Activated T-helper 1 cell treated with anti-CD3 and anti-CD28 coated beads, Interleukin-12 subunit alpha, Interleukin-12 subunit beta, Interleukin-2, Interleukin-4 antibody, amounts not matched to agents 30 ng/mL and 10 ng/mL and 1 ng/mL, durations not matched to agents 14 hours and 24 hours and 36 hours (primary cell): ENCODE measurements around the gene RUNX3. TPM values are rescaled to one million over a fixed set of nuclear protein-coding genes. Genes with fewer than 3 reads are reported as not detected.
A peak's percentile ranks its signal among the peaks of the same experiment; 100 is the strongest.

Source experiments
- DNase-seq: peaks from one replicate; pipeline ENCODE4 v3.0.0; 2021; ENCODE audit warnings: low spot score
- H3K27ac Mint-ChIP-seq: one replicate; pipeline ENCODE4 v1.8.0; 2021; ENCODE audit warnings: mild to moderate bottlenecking, mixed read lengths
- H3K27me3 Mint-ChIP-seq: one replicate; pipeline ENCODE4 v1.8.0; 2022; ENCODE audit warnings: mild to moderate bottlenecking, moderate library complexity, mixed read lengths; ENCODE audit not compliant: insufficient read depth
- H3K36me3 Mint-ChIP-seq: one replicate; pipeline ENCODE4 v1.8.0; 2021; ENCODE audit warnings: low read depth, mixed read lengths
- H3K4me1 Mint-ChIP-seq: one replicate; pipeline ENCODE4 v1.8.0; 2021; ENCODE audit warnings: low read depth, mixed read lengths
- H3K4me3 Mint-ChIP-seq: one replicate; pipeline ENCODE4 v1.8.0; 2021; ENCODE audit warnings: mild to moderate bottlenecking, moderate library complexity, mixed read lengths
- H3K9me3 Mint-ChIP-seq: one replicate; pipeline ENCODE4 v1.8.0; 2021; ENCODE audit warnings: mixed read lengths
- intact Hi-C: fragments of 100-400 bp; cut with micrococcal nuclease; formaldehyde crosslinking; loops from one replicate; pipeline ENCODE4 v1.15.1; 2024
- total RNA-seq: library from RNA; stranded (reverse); gene quantifications from 2 replicates; pipeline ENCODE4 v1.2.3, GENCODE V29; 2022

The RUNX3 gene
- total RNA-seq, 1 donor from 2014 or later, result 133 TPM

DNA sequence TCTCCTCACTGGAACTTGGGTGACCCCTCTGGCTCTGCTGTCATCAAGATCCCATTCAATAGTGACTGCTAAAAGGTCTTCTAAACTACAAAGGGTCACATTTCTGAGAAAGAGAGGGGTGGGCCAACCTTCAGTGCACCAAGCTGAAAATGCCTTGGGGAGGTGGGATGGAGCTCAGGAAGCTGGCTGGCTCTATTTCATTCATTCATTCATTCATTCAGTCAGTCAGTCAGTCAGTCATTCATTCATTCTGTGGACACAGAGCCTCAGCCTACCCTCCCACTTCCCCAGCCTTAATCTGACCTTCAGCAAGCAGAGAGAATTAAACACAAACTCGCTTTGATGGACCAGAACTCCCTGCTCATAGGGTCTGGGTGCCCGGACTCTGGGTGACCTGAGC lies 11.7 kb downstream of the RUNX3 start:
- Mint-ChIP-seq H3K27ac (peak overlapping the region; percentile 72), H3K27me3 (no peaks in the 10 kb centered on the region), H3K4me3 (no peak overlapping the region), H3K4me1 (peaks cover 39% of the 10 kb centered on the region), H3K9me3 (no peaks in the 10 kb centered on the region), H3K36me3 (peaks cover 55% of the 10 kb centered on the region)
- intact Hi-C loops, result no loop called here
- no peak for DNase-seq

DNA sequence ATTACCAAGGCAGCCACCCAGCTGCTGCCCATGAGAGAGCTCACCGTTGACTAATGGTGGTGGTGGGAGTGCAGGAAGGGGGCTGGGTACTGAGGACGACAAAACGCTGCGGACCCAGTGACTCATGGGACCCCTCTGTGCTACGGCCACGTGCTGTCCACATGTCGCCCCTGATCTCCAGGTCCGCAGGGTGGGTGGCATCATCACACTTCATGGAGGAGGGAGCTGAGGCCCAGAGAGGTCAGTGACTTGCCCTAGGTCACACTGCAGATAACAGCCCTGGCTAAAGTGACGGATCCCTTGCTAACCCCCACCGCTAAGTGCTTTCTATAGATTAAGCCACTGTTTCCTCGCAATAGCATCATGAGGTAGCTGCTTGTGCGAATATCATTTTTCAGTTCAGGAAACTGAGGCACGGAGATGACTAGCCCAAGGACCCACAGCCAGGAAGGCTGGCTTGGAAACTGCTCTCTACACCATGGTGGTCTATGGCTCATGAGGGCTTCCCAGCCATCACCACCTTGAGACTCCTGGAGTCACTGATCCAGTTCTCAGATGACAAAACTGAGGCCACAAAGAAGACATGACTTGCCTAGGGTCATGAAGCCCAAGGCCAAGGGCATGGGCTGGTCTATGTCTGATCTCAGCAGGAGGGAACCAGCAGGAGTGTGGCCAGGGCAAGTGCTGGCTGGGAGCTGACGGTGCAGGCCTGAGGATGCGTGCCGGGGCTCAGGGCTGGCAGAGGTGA lies 12.6 kb downstream of the RUNX3 start:
- Mint-ChIP-seq H3K9me3 (no peaks in the 10 kb centered on the region), H3K4me1 (peaks cover 32% of the 10 kb centered on the region), H3K4me3 (no peak overlapping the region)

GRCh38 chr1:24915816-24916602 lies 14.1 kb downstream of the RUNX3 start:
- no peak for DNase-seq
- H3K4me1 Mint-ChIP-seq, result peaks cover 37% of the 10 kb centered on the region
- H3K4me3 Mint-ChIP-seq, result no peak overlapping the region
- H3K27me3 Mint-ChIP-seq, result no peaks in the 10 kb centered on the region
- intact Hi-C loops, result no loop called here
- peaks cover 58% of the 10 kb centered on the region for H3K36me3 Mint-ChIP-seq
- H3K9me3 Mint-ChIP-seq, result no peaks in the 10 kb centered on the region
- peak overlapping the region; percentile 34 for H3K27ac Mint-ChIP-seq

More for the DNA sequence above, 12.6 kb downstream of the RUNX3 start:
- no peak for DNase-seq
- Mint-ChIP-seq H3K27ac (no peak overlapping the region), H3K27me3 (no peaks in the 10 kb centered on the region), H3K36me3 (peaks cover 50% of the 10 kb centered on the region)
- intact Hi-C loops, result no loop called here

- intact Hi-C loops, result no loop called here
- Mint-ChIP-seq H3K27ac (peak overlapping the region; percentile 81), H3K4me1 (peaks cover 29% of the 10 kb centered on the region), H3K9me3 (no peaks in the 10 kb centered on the region), H3K4me3 (no peak overlapping the region), H3K27me3 (no peaks in the 10 kb centered on the region), H3K36me3 (peaks cover 57% of the 10 kb centered on the region)
- DNase-seq, result no peak
Measured at GRCh38 chr1:24914226-24915069, 15.6 kb downstream of the RUNX3 start.

DNA sequence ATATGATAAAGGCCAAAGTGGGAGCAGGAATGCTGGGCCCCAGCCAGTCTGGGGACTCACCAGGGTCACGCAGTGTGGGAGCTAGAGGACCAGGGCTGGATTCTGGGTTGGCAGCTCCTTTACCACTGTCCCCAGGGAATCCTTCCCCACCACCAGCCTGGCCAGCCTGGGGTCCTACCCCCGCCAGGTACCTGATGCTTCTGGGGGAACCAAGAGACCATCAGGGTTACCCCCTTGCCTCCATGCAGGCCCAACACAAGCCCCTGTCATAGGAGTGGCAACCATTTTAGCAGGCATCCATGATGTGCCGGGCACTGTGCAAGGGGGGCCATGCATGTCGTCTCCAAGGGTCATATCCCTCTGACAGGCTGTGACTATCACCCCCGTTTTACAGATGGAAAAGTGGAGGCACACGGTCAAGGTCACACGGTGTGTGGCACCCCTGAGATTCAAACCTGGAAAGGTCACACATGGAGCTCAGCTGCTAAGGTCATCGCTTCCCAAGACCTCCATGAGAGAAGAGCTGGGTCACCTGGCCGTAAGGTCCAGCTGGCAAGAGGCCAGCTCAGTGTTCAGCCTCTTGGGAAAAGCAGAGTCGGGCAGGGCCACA lies 16.4 kb downstream of the RUNX3 start:
- H3K27ac Mint-ChIP-seq, result peak overlapping the region; percentile 52
- H3K27me3 Mint-ChIP-seq, result no peaks in the 10 kb centered on the region
- no peak overlapping the region for H3K4me3 Mint-ChIP-seq
- DNase-seq, result no peak
- peaks cover 56% of the 10 kb centered on the region for H3K36me3 Mint-ChIP-seq
- intact Hi-C loops, result no loop called here
- peaks cover 33% of the 10 kb centered on the region for H3K4me1 Mint-ChIP-seq
- H3K9me3 Mint-ChIP-seq, result no peaks in the 10 kb centered on the region

DNA sequence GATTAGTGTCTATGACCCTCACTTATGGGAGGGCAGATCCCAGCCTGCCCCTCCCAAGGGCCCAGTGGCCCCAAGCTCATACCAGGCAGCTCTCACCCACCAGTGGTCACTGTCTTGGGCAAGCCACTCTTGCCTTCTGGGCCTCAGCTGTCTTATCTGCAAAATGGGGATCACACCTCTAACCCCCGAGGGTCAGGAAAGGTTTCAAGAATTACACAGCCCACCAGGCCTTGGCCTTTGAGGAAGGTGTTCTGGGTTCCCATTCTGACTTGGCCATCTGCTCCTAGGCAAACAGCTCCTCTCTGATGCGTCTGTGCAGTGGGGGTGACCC lies 16.8 kb downstream of the RUNX3 start:
- H3K4me1 Mint-ChIP-seq, result peaks cover 33% of the 10 kb centered on the region
- peaks cover 55% of the 10 kb centered on the region for H3K36me3 Mint-ChIP-seq
- no peak overlapping the region for H3K4me3 Mint-ChIP-seq
- no peaks in the 10 kb centered on the region for H3K27me3 Mint-ChIP-seq
- no peaks in the 10 kb centered on the region for H3K9me3 Mint-ChIP-seq
- H3K27ac Mint-ChIP-seq, result peak overlapping the region; percentile 84
- DNase-seq, result no peak
- intact Hi-C loops, result no loop called here

DNA sequence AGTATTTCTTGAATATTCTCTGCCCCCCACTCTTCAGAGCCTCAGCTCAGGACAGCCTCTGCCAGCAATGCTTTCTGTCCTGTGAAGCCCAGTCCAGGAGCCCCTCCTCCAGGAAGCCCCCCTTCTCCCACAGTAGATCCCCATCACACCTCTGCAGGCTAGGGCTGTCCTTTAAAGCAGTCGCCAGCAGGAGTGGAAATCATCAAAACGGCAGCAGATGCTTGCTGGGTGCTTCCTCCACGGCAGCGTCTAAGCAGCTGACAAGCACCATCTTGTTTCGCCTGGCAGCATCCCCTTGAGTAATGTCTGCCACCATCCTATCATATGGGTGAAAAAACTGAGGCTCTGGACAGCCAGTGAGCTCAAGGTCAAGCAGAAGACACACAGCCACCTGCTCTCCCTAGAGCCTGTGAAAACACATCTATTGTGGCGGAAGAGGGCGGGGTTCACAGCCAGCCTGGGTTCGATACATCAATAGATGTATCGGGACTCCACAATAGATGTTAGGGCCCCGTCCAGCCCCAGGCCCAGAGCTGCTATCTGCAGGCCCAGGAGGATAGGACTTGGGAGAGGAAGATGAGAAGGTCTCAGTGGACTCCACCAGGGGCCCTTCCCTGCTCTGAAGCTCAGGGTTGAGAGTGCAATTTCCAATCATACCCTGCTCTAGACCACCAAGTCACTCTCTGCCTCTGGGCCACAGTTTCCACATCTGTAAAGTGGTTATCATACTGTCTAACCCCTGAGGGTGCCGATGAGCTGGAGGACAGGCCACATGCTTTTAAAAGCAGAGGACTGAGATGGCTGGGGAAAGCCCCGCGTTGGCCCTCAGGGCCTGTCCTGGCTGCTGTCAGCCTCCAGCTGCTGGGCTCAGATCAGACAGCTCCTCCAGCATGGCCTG lies 17.5 kb downstream of the RUNX3 start:
- H3K4me3 Mint-ChIP-seq, result no peak overlapping the region
- peaks cover 33% of the 10 kb centered on the region for H3K4me1 Mint-ChIP-seq
- H3K27me3 Mint-ChIP-seq, result no peaks in the 10 kb centered on the region
- H3K27ac Mint-ChIP-seq, result peak overlapping the region; percentile 84
- DNase-seq, result no peak
- H3K36me3 Mint-ChIP-seq, result peaks cover 58% of the 10 kb centered on the region
- no peaks in the 10 kb centered on the region for H3K9me3 Mint-ChIP-seq
- intact Hi-C loops, result no loop called here

DNA sequence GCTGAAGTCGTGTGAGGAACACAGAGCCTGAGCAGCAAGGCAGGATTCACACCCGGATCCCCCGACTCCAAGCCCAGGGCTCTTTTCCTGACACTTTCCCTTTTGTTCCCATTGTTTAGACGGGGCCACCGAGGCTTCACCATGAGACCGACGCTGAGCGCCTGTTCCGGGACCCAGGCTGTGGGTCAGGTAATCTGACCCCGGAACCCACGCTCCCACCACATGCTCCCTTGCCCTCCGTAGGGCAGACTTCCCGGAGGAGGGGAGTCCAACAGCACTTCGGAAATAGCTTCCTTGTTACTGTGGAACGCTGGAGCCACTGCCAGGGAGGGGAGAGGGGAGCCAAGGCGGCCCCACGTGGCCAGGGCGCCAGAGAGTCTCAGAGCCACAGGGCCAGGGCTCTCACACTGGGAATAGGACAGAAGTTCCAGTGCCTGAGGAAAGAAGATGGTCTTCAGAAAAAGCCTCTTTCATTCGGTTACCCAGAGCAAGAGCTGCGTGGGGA lies 18.4 kb downstream of the RUNX3 start:
- no peak overlapping the region for H3K4me3 Mint-ChIP-seq
- H3K27ac Mint-ChIP-seq, result peak overlapping the region; percentile 83
- no peaks in the 10 kb centered on the region for H3K9me3 Mint-ChIP-seq
- DNase-seq, result no peak
- H3K36me3 Mint-ChIP-seq, result peaks cover 55% of the 10 kb centered on the region
- H3K4me1 Mint-ChIP-seq, result peaks cover 33% of the 10 kb centered on the region
- H3K27me3 Mint-ChIP-seq, result no peaks in the 10 kb centered on the region
- intact Hi-C loops, result loop anchor here (2.0 kb wide), 1 partner anchor 13 kb away; no protein-coding TSS in a partner anchor

GRCh38 chr1:24910751-24911650 lies 19.1 kb downstream of the RUNX3 start:
- Mint-ChIP-seq H3K9me3 (no peaks in the 10 kb centered on the region), H3K4me3 (no peak overlapping the region), H3K27ac (peak overlapping the region; percentile 83), H3K27me3 (no peaks in the 10 kb centered on the region), H3K4me1 (peaks cover 33% of the 10 kb centered on the region), H3K36me3 (peaks cover 56% of the 10 kb centered on the region)
- intact Hi-C loops, result loop anchor here (2.0 kb wide), 1 partner anchor 14 kb away; no protein-coding TSS in a partner anchor
- DNase-seq, result peak; percentile 51

DNA sequence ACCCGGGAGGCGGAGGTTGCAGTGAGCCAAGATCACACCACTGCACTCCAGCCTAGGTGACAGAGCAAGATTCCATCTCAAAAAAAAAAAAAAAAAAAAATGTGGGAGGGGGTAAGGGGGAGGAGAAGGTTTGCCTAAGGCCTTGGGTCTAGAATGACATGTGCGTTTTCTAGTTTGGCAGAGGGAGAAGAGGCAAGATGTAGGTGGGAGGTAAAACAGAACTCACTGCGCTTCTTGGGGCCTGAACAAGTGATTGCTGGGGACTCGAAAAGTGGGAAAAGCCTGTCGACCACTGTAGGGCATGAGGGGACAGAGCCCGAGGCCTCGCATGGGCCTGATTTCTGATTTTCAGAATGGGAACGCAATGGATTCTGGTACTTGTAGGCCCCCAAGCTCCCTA lies 19.9 kb downstream of the RUNX3 start:
- no peak for DNase-seq
- Mint-ChIP-seq H3K9me3 (no peaks in the 10 kb centered on the region), H3K4me3 (no peak overlapping the region), H3K27ac (peak overlapping the region; percentile 83), H3K4me1 (peaks cover 30% of the 10 kb centered on the region), H3K27me3 (no peaks in the 10 kb centered on the region), H3K36me3 (peaks cover 54% of the 10 kb centered on the region)
- intact Hi-C loops, result loop anchor here (2.0 kb wide), 1 partner anchor 15 kb away; no protein-coding TSS in a partner anchor

- no peaks in the 10 kb centered on the region for H3K9me3 Mint-ChIP-seq
- no peak for DNase-seq
Measured at GRCh38 chr1:24909388-24909898, 20.6 kb downstream of the RUNX3 start.

More at GRCh38 chr1:24909388-24909898, 20.6 kb downstream of the RUNX3 start:
- H3K4me3 Mint-ChIP-seq, result no peak overlapping the region
- H3K27ac Mint-ChIP-seq, result peak overlapping the region; percentile 55
- intact Hi-C loops, result no loop called here
- no peaks in the 10 kb centered on the region for H3K27me3 Mint-ChIP-seq
- peaks cover 23% of the 10 kb centered on the region for H3K4me1 Mint-ChIP-seq
- peaks cover 49% of the 10 kb centered on the region for H3K36me3 Mint-ChIP-seq
